HS-5 (cell line): ENCODE measurements around the gene UBE2S.

ENCODE experiments used
- DNase-seq: peaks from one replicate; pipeline ENCODE4 v3.0.0-alpha.2; 2012; ENCODE audit warnings: low read depth

UBE2S gene

GRCh38 chr19:55362174-55362989, 45.2 kb downstream of the UBE2S start:
- DNase-seq, result no peak

GRCh38 chr19:55360902-55361301, 46.7 kb downstream of the UBE2S start:
- no peak for DNase-seq

GRCh38 chr19:55358943-55359908, 48.4 kb downstream of the UBE2S start:
- no peak for DNase-seq

DNA sequence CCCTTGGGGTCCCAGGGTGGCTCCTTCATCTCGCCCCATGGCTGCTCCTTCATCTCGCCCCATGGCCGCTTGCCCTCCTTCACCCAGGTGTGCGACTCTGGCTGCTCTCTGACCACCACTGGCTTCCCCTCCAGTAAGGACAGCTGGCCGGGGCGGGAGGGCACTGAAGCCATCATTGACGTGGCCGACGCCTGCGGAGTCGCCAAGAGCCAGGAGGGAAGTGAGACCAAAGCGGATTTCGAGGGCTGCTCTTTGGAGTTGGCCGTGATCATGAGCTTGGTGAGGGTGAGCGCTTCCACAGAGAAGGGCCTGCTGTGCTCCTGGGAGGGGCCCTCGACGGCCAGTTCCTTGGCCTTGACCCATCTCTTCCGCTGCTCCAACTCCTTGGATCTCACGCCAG, 49.1 kb downstream of the UBE2S start:
- no peak for DNase-seq

DNA sequence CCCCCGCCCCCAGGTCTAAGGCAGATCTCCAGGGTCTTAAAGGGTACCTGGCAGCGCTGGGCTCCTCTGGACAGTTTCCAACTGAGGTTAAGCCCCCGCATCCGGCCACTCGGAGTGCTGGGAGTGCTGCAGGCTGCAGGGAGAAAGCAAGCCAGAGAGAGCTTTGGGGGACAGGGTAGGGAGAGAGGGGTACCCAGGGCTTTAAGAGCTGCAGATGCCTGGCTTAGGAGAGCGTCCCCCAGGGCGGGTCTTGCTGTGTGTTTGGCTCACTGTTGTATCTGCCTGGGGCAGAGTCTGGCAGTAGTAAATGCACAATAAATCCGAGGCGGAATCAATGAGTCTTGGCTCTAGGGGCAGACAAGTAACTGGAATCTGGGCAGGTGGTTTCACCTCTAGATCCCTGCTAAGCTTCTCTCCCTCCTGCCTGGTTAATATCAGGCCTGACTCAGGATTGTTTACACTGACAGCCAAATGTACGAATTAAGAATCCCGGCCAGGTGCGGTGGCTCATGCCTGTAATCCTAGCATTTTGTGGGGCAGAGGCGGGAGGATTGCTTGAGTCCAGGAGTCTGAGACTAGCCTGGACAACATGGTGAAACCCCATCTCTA, 52.3 kb downstream of the UBE2S start:
- DNase-seq, result no peak

DNA sequence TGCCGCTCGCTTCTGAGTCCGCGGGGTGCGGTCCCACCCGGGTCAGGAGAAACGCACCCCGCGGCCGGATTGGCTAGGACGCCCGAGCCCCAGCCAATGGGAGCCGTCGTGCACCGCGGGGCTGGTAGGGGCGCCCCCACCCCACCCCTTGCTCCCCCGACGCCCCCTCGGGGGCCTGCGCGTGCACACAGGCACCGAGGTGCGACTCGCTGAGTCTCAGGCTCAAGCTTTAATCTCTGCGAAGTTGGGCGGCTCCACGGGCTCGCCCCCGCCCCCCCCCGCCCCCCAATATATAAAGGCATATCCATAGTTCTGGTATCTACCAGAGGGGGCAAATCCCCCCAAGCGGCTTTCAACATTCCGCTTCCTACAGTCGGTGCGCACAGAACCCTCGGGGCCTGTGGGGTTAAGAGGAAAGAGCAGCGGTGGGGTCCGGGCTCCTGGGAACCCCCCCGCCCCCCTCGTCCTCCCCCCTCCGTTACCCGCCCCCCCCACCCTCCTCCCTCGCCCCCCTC, 52.8 kb downstream of the UBE2S start, which contains the start of gene COX6B2:
TSS of gene COX6B2 (minus strand) at position 22 of the 515 bp plus-strand sequence. CDS start 198 bp downstream, outside the sequence.
- no peak for DNase-seq

DNA sequence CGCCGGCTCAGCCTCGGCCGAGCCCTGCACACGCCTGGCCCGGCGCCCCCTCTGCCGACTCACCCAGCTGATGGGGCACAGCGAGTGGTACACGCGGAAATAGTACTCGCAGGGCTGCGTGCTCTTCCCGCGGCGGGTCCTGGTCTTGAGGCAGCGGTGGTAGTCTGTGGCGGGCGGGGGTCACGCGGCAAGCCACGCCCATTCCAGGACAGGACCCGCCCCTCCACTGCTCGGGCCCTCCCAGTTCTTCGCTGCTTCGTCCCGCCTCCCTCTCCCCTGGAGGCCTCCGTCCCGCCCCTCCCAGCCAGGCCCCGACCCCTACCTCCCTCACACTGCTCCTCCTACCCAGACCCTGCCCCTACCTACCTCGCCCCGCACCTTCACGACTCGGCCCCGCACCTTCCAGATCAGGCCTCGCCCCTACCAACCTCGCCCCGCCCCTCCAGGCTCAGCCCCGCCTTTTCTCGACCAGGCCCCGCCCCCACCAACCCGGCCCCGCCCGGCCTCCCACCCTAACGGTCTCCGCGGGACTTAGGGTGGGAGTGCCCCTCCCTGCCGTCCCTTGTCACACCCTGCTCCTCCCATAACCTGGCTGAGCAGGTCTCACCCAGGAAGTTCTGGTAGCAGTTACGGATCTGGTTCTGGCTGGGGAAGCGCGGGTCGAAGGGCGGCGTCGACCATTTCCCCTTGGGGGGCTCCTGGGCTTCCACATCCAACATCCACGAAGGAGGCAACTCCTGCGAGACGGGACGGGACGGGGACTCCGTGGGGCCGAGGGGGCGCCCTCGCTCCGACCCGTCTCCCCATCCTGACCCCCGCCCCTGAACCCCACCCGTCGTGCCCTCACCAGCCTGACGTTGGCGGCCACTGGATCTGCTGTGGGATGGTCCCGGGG, 53.5 kb downstream of the UBE2S start:
- no peak for DNase-seq

- no peak for DNase-seq
Observed at GRCh38 chr19:55353356-55353802, 54.2 kb downstream of the UBE2S start.

DNA sequence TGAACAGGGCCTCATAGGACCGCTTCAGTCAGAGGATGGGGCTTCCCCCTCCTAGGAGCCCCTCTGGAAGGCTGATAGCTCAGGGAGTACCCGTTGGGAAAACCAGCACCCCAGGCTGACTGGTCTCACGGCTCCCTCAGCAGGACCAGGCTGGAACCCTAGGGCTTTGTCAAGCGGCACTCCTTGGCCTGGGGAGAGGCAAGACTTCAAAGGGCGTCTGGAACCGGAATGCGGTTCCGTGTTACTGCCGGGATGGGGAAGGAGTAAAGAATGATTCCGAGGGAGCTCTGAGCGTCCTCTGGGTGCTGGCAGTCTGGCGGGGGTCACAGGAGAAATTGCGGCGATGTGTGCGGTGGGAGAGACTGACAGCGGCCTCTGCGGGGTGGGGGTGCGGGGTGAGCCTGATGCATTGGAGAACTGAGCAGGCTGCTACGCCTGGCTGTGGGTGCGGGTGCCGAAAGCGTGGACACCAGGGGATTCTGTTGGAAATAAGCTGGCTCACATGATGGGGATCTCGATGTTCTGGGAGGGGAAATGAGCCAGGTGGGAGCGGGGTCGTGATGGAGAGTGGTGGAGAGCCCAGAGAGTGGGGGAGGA, 54.9 kb downstream of the UBE2S start:
- DNase-seq, result no peak

GRCh38 chr19:55352040-55352439, 55.5 kb downstream of the UBE2S start:
- no peak for DNase-seq

DNA sequence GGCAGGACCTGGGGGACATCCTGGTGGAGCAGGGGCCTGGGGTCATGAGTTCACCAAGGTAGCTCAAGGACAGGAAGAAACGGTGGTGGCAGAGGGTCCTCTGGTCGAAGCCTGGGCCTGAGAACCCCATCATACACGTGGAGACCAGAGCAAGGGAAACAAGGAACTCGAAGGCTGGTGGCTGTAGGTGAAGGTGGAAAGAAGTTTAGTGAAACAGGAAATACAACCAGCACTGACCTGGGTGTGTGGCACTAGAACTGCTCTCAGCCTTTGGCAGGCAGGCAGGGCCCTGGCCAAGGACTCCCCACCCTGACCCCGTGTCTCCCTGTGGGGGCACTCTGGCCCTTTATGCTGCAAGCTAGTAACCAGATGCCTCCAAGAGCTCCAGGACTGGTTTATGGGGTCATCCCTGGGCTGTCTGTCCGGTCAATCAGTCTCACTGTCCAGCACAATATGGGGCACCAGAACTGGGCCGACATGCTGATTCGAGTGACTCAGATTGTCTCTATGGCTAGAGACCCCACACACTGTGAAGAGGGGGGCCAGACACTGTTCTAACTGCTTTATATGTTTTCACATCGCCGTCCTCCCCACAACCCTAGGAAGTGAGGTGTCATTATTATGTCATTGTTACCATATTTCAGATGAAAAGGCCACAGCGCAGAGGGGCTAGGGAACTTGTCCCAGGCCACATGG, 56.8 kb downstream of the UBE2S start:
- no peak for DNase-seq
